ENCODE results near the gene ATP2C1.

The ATP2C1 gene

GRCh38 chr3:130973406-130973805 is 79.5 kb downstream of the ATP2C1 start:
- Histone ChIP-seq H4K20me1 (ENCODE audit: insufficient read depth, low read length, poor library complexity, severe bottlenecking) (no peaks in the 10 kb centered on the region), H3K36me3 (ENCODE audit: insufficient read depth, low read length) (peaks cover 79% of the 10 kb centered on the region), H3K4me1 (ENCODE audit: insufficient read depth, low read length, poor library complexity, severe bottlenecking) (no peaks in the 10 kb centered on the region), H3K4me2 (ENCODE audit: low read depth, low read length, poor library complexity, severe bottlenecking) (no peak overlapping the region), H3K9me3 (ENCODE audit: insufficient read depth, low read depth, low read length) (no peaks in the 10 kb centered on the region), H3K9me2 (replicated peaks; ENCODE audit: low read depth, low read length) (no peaks in the 10 kb centered on the region), H3K27me3 (ENCODE audit: insufficient read depth, low read length, poor library complexity, severe bottlenecking) (no peaks in the 10 kb centered on the region), H3K79me2 (ENCODE audit: insufficient read depth, low read length) (no peaks in the 10 kb centered on the region), H3K4me3 (ENCODE audit: low read length, poor library complexity, severe bottlenecking) (no peak overlapping the region), H2AFZ (ENCODE audit: low read length) (no peak overlapping the region), H3F3A (ENCODE audit: low read depth) (no peaks in the 10 kb centered on the region), H3K9ac (ENCODE audit: low read depth, low read length, poor library complexity, severe bottlenecking) (no peak overlapping the region)
- TF ChIP-seq EZH2phosphoT487 (IDR thresholded peaks at IDR 0.05; ENCODE audit: borderline replicate concordance) (no peak), CTCF (conservative IDR thresholded peaks at IDR 0.05; ENCODE audit: low read length) (no peak)

- no peak for TF ChIP-seq CTCF (conservative IDR thresholded peaks at IDR 0.05; ENCODE audit: low read length)
- no peak for TF ChIP-seq EZH2phosphoT487 (IDR thresholded peaks at IDR 0.05; ENCODE audit: borderline replicate concordance)
- no peaks in the 10 kb centered on the region for H3K27me3 ChIP-seq (ENCODE audit: insufficient read depth, low read length, poor library complexity, severe bottlenecking)
- H3K9me3 ChIP-seq (ENCODE audit: insufficient read depth, low read depth, low read length): no peaks in the 10 kb centered on the region
- H3K4me2 ChIP-seq (ENCODE audit: low read depth, low read length, poor library complexity, severe bottlenecking): no peak overlapping the region
- H3K4me1 ChIP-seq (ENCODE audit: insufficient read depth, low read length, poor library complexity, severe bottlenecking): no peaks in the 10 kb centered on the region
- no peaks in the 10 kb centered on the region for H3F3A ChIP-seq (ENCODE audit: low read depth)
- no peaks in the 10 kb centered on the region for H3K9me2 ChIP-seq (replicated peaks; ENCODE audit: low read depth, low read length)
- H2AFZ ChIP-seq (ENCODE audit: low read length): no peak overlapping the region
- no peaks in the 10 kb centered on the region for H4K20me1 ChIP-seq (ENCODE audit: insufficient read depth, low read length, poor library complexity, severe bottlenecking)
- H3K36me3 ChIP-seq (ENCODE audit: insufficient read depth, low read length): peaks cover 80% of the 10 kb centered on the region
- H3K4me3 ChIP-seq (ENCODE audit: low read length, poor library complexity, severe bottlenecking): no peak overlapping the region
- no peak overlapping the region for H3K9ac ChIP-seq (ENCODE audit: low read depth, low read length, poor library complexity, severe bottlenecking)
- no peaks in the 10 kb centered on the region for H3K79me2 ChIP-seq (ENCODE audit: insufficient read depth, low read length)
Measured at GRCh38 chr3:130974201-130974600, 80.3 kb downstream of the ATP2C1 start.

GRCh38 chr3:130975251-130975650 is 81.4 kb downstream of the ATP2C1 start:
- no peaks in the 10 kb centered on the region for H3K79me2 ChIP-seq (ENCODE audit: insufficient read depth, low read length)
- no peaks in the 10 kb centered on the region for H3K4me1 ChIP-seq (ENCODE audit: insufficient read depth, low read length, poor library complexity, severe bottlenecking)
- H3K36me3 ChIP-seq (ENCODE audit: insufficient read depth, low read length): peaks cover 81% of the 10 kb centered on the region
- H3K9me3 ChIP-seq (ENCODE audit: insufficient read depth, low read depth, low read length): no peaks in the 10 kb centered on the region
- no peaks in the 10 kb centered on the region for H3K27me3 ChIP-seq (ENCODE audit: insufficient read depth, low read length, poor library complexity, severe bottlenecking)
- H3K9ac ChIP-seq (ENCODE audit: low read depth, low read length, poor library complexity, severe bottlenecking): no peak overlapping the region
- TF ChIP-seq CTCF (conservative IDR thresholded peaks at IDR 0.05; ENCODE audit: low read length) (no peak), EZH2phosphoT487 (IDR thresholded peaks at IDR 0.05; ENCODE audit: borderline replicate concordance) (no peak)
- H3K4me3 ChIP-seq (ENCODE audit: low read length, poor library complexity, severe bottlenecking): no peak overlapping the region
- H4K20me1 ChIP-seq (ENCODE audit: insufficient read depth, low read length, poor library complexity, severe bottlenecking): no peaks in the 10 kb centered on the region
- no peaks in the 10 kb centered on the region for H3K9me2 ChIP-seq (replicated peaks; ENCODE audit: low read depth, low read length)
- H3F3A ChIP-seq (ENCODE audit: low read depth): no peaks in the 10 kb centered on the region
- H2AFZ ChIP-seq (ENCODE audit: low read length): no peak overlapping the region
- H3K4me2 ChIP-seq (ENCODE audit: low read depth, low read length, poor library complexity, severe bottlenecking): no peak overlapping the region
